Right ventricle myocardium superior (tissue), 1 donor: ENCODE results near the gene SPECC1L. TPM values are rescaled to one million over a fixed set of nuclear protein-coding genes. Genes with fewer than 3 reads are reported as not detected.

Experiments used
- ATAC-seq: fragments of 200-7000 bp; cut with Tn5 transposase; one replicate; pipeline ENCODE4 v1.9.1; 2020; ENCODE audit warnings: mild to moderate bottlenecking; ENCODE audit not compliant: poor library complexity
- DNase-seq: peaks from one replicate; pipeline ENCODE4 v3.0.0-alpha.2; 2020
- intact Hi-C: fragments of 100-400 bp; cut with DNase I; formaldehyde crosslinking; loops from one replicate; pipeline ENCODE4 v1.11.2; 2022
- total RNA-seq: library from RNA; stranded (reverse); fragmentation: NEBNext Ultra II Directional; extraction: Animal tissue kit (Norgen Biotek cat#: 25700); gene quantifications from one replicate; pipeline ENCODE4 v1.2.1, GENCODE V29; 2021
- donor health status: DM: no; HTN: yes; CAD: no; lungs with severe emphysema.

SPECC1L gene
- total RNA-seq, 1 donor from 2014 or later = 41.1 TPM

- ATAC-seq (peak; percentile 79), DNase-seq (no peak)
- intact Hi-C loops = no loop called here
Measured at GRCh38 chr22:24380220-24380904, 109.7 kb downstream of the SPECC1L start.

DNA sequence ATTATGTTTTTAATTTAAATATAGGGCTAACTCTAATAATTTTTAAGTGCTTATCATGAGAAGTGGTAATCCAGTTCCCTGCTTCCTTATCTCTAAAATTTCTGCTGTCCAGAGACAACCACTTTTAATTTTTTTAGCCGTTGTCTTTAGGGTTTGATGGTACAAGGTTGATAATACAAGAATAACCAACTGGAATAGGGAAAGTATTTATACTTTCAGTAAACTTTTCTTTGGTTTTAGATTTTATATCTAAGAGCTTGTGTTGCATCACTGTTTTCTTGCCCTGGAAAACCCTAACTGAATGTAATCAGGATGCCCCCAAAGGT, 110.2 kb downstream of the SPECC1L start:
- intact Hi-C loops = no loop called here
- DNase-seq (no peak), ATAC-seq (no peak)

GRCh38 chr22:24383061-24383460, 112.4 kb downstream of the SPECC1L start:
- ATAC-seq (no peak), DNase-seq (no peak)
- intact Hi-C loops = no loop called here

- intact Hi-C loops = no loop called here
- DNase-seq = no peak
- ATAC-seq = no peak
Measured at GRCh38 chr22:24384131-24384530, 113.5 kb downstream of the SPECC1L start.

- DNase-seq (no peak), ATAC-seq (peak; percentile 34)
- intact Hi-C loops = no loop called here
Measured at GRCh38 chr22:24386937-24387471, 116.4 kb downstream of the SPECC1L start.

- no peak for DNase-seq
- intact Hi-C loops = no loop called here
- ATAC-seq = no peak
Measured at GRCh38 chr22:24389680-24390079, 119.0 kb downstream of the SPECC1L start.

GRCh38 chr22:24390156-24390555, 119.5 kb downstream of the SPECC1L start:
- no peak for ATAC-seq
- DNase-seq = no peak
- intact Hi-C loops = no loop called here

GRCh38 chr22:24390576-24390975, 119.9 kb downstream of the SPECC1L start:
- DNase-seq (no peak), ATAC-seq (peak; percentile 69)
- intact Hi-C loops = no loop called here

DNA sequence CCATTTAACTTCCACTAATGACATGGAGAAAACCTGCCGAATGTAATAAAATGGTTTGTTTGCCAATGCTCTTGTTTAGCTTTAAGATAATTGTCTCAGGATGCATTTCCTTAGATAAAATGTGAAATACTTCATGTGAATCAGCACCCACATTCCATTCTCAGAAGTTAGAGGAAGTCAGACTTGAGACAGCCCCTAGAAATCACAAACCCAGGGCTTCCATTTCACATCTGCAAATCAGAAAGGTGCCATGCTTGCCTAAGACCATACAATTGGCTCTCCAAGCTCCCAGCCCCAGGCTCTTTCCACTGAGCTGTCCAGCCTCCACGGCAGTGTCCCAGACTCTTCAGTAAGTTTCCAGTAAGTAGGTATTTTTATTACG, 121.2 kb downstream of the SPECC1L start:
- intact Hi-C loops = no loop called here
- no peak for ATAC-seq
- no peak for DNase-seq

GRCh38 chr22:24392218-24392931, 121.7 kb downstream of the SPECC1L start:
- ATAC-seq = no peak
- no peak for DNase-seq
- intact Hi-C loops = no loop called here

DNA sequence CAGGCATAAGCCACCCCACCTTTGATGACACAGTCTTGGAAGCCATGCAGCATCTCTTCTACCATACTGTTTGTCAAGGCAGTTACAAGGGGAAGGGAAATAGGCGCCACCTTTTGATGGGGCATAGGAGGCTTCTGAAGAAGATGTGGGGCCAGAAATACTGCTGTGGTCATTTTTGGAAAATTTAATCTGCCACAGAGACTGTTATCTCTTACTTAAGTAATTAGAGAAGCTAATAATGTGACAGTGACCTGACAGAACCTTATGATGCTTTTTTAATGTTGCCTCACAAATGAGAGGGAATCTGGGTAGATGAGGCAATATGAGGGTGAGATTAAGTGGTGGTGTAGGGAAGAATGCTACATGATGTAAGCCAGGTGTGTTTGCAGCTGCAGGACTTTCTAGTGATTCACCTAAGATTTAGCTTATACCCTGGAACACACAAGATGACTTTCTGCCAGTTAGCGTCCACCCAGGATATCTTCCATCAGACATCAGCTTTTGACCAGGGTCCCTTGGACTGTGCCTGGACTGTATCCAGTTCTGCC, 122.5 kb downstream of the SPECC1L start:
- DNase-seq (no peak), ATAC-seq (no peak)
- intact Hi-C loops = no loop called here

DNA sequence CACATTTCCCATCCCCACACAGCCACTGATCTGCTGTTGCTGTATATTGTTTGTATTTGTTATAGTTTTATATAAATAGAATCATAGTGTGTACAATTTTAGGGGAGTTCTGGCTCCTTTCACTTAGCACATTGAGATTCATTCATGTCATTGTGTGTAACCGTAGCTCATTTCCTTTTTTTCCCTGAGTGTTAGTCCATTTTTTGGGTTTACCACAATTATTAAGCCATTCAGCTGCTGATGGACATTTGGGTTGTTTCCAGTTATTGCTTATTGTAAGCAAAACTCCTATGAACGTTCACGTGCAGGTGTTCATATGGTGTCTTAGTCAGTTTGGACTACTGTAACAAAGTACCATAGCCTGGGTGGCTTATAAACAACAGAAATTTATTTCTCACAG, 123.2 kb downstream of the SPECC1L start:
- ATAC-seq (no peak), DNase-seq (no peak)
- intact Hi-C loops = no loop called here

- ATAC-seq (no peak), DNase-seq (no peak)
- intact Hi-C loops = no loop called here
Measured at GRCh38 chr22:24394254-24394653, 123.6 kb downstream of the SPECC1L start.

GRCh38 chr22:24398409-24398808, 127.8 kb downstream of the SPECC1L start:
- DNase-seq = no peak
- intact Hi-C loops = no loop called here

GRCh38 chr22:24400034-24400725, 129.5 kb downstream of the SPECC1L start:
- ATAC-seq (no peak), DNase-seq (no peak)
- intact Hi-C loops = no loop called here

More at GRCh38 chr22:24398409-24398808, 127.8 kb downstream of the SPECC1L start:
- ATAC-seq = no peak

GRCh38 chr22:24400726-24401596, 130.3 kb downstream of the SPECC1L start:
- DNase-seq (peak; percentile 28), ATAC-seq (peak; percentile 18)
- intact Hi-C loops = no loop called here

- ATAC-seq = peak; percentile 17
- intact Hi-C loops = no loop called here
- no peak for DNase-seq
Measured at GRCh38 chr22:24401931-24402367, 131.3 kb downstream of the SPECC1L start.

GRCh38 chr22:24402460-24403192, 132.0 kb downstream of the SPECC1L start:
- intact Hi-C loops = no loop called here
- DNase-seq (peak; percentile 76), ATAC-seq (peak; percentile 93)
